Measurements from ENCODE around the gene LAMTOR1. TPM values are rescaled to one million over a fixed set of nuclear protein-coding genes. Genes with fewer than 3 reads are reported as not detected.

Gene LAMTOR1
- total RNA-seq, 1 experiment from 2014 or later, result 160 TPM

DNA sequence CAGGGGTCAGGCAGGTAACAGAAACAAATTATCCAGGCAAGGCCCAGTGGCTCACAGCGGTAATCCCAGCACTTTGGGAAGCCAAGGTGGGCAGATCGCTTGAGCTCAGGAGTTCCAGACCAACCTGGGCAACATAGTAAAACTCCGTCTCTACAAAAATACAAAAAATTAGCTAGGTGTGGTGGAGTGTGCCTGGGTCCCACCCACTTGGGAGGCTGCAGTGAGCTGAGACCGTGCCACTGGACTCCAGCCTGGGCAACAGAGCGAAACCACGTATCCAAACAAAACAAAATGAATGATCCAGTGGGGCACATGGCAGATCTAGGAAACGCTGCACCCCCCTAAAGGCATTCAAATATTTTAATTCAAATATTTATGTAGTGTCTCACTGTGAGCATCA is 32.6 kb downstream of the LAMTOR1 start:
- Histone ChIP-seq H3K4me3 (ENCODE audit: low read length) (peak overlapping the region; percentile 26; the same call in 1 of the 2 replicates), H3K9me3 (ENCODE audit: low read length) (no peaks in the 10 kb centered on the region)

DNA sequence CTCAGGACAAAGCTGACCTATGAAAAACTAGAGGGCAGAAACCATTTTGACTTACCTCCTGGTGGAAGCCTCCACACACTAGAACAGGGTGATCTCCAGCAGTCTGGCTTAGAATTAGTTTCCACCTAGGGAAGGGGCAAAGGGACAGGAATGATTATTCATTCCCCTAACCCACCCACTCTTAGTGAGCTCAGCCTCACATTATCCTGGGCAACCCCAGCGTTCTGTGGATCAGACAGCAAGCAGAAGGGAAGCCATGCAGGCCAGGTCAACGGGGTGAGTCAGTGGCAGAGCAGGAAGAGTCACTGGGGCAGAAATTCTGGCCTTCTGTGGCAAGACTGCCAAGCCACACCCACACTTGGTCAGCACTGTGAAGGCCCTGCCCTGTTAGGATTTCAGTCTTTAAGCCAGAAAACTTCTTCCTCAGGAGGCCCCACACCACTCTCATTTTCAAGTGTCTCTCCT is 33.3 kb downstream of the LAMTOR1 start:
- ChIA-PET CTCF (no interaction called here), POLR2A (ENCODE audit: unreplicated experiment) (interaction anchor here (0.8 kb wide), 1 partner anchor 29 kb away, joined by 4 read pairs; no protein-coding TSS in a partner anchor)
- BruUV-seq (replicated peaks), result no TSS peak
- H3K9me3 ChIP-seq (ENCODE audit: low read length), result no peaks in the 10 kb centered on the region
- intact Hi-C loops (cut with micrococcal nuclease), result no loop called here
- 0 out of 2 replicates have a peak overlapping the region, but pooled peaks have one; percentile 17 for H2AFZ ChIP-seq (ENCODE audit: low read length)
- no peaks in the 10 kb centered on the region for H3K27me3 ChIP-seq (ENCODE audit: low read length)
- no peak for TF ChIP-seq EZH2 (IDR thresholded peaks at IDR 0.05; ENCODE audit: low read length, unreplicated experiment)
- TF ChIP-seq, protein P1, sequence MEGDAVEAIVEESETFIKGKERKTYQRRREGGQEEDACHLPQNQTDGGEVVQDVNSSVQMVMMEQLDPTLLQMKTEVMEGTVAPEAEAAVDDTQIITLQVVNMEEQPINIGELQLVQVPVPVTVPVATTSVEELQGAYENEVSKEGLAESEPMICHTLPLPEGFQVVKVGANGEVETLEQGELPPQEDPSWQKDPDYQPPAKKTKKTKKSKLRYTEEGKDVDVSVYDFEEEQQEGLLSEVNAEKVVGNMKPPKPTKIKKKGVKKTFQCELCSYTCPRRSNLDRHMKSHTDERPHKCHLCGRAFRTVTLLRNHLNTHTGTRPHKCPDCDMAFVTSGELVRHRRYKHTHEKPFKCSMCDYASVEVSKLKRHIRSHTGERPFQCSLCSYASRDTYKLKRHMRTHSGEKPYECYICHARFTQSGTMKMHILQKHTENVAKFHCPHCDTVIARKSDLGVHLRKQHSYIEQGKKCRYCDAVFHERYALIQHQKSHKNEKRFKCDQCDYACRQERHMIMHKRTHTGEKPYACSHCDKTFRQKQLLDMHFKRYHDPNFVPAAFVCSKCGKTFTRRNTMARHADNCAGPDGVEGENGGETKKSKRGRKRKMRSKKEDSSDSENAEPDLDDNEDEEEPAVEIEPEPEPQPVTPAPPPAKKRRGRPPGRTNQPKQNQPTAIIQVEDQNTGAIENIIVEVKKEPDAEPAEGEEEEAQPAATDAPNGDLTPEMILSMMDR (conservative IDR thresholded peaks at IDR 0.05; ENCODE audit: low read depth, low read length), result no peak
- TF ChIP-seq EZH2phosphoT487 (IDR thresholded peaks at IDR 0.05; ENCODE audit: borderline replicate concordance, low read length), result no peak
- peak overlapping the region; percentile 68 for H3K4me2 ChIP-seq (ENCODE audit: low read length)
- H4K20me1 ChIP-seq (ENCODE audit: low read length), result peaks cover 21% of the 10 kb centered on the region; the same call in 1 of the 2 replicates
- no peaks in the 10 kb centered on the region for H3F3A ChIP-seq (ENCODE audit: low read length, unreplicated experiment)
- DNase-seq (peak; percentile 90), ATAC-seq (peak; percentile 94)
- H3K4me1 ChIP-seq (ENCODE audit: insufficient read depth, low read length), result peaks cover 45% of the 10 kb centered on the region
- H3K36me3 ChIP-seq (ENCODE audit: low read depth, low read length), result peaks cover 31% of the 10 kb centered on the region; the same call in 1 of the 2 replicates
- H3K9ac ChIP-seq (ENCODE audit: low read length), result peak overlapping the region; percentile 30; the same call in 1 of the 2 replicates
- H3K4me3 ChIP-seq (ENCODE audit: low read length), result peak overlapping the region; percentile 26; the same call in 1 of the 2 replicates
- H3K79me2 ChIP-seq (ENCODE audit: low read length), result peaks cover 92% of the 10 kb centered on the region
- no peaks in the 10 kb centered on the region for H3K9me2 ChIP-seq (replicated peaks; ENCODE audit: low read length)
- H3K27ac ChIP-seq (ENCODE audit: low read length), result peak overlapping the region; percentile 61

More for the DNA sequence above, 32.6 kb downstream of the LAMTOR1 start:
- H3K4me2 ChIP-seq (ENCODE audit: low read length), result peak overlapping the region; percentile 68
- peaks cover 27% of the 10 kb centered on the region; the same call in 1 of the 2 replicates for H3K36me3 ChIP-seq (ENCODE audit: low read depth, low read length)
- H3K27ac ChIP-seq (ENCODE audit: low read length), result peak overlapping the region; percentile 61
- TF ChIP-seq, protein P1 (conservative IDR thresholded peaks at IDR 0.05; ENCODE audit: low read depth, low read length), result no peak
- TF ChIP-seq EZH2phosphoT487 (IDR thresholded peaks at IDR 0.05; ENCODE audit: borderline replicate concordance, low read length), result no peak
- no peak for TF ChIP-seq EZH2 (IDR thresholded peaks at IDR 0.05; ENCODE audit: low read length, unreplicated experiment)
- no peaks in the 10 kb centered on the region for H3K27me3 ChIP-seq (ENCODE audit: low read length)
- ATAC-seq, result no peak
- H3K9ac ChIP-seq (ENCODE audit: low read length), result peak overlapping the region; percentile 30; the same call in 1 of the 2 replicates
- H3F3A ChIP-seq (ENCODE audit: low read length, unreplicated experiment), result no peaks in the 10 kb centered on the region
- no peak for DNase-seq
- ChIA-PET POLR2A (ENCODE audit: unreplicated experiment) (no interaction called here), CTCF (no interaction called here)
- H3K9me2 ChIP-seq (replicated peaks; ENCODE audit: low read length), result no peaks in the 10 kb centered on the region
- intact Hi-C loops (cut with micrococcal nuclease), result no loop called here
- peaks cover 21% of the 10 kb centered on the region; the same call in 1 of the 2 replicates for H4K20me1 ChIP-seq (ENCODE audit: low read length)
- H3K4me1 ChIP-seq (ENCODE audit: insufficient read depth, low read length), result peaks cover 45% of the 10 kb centered on the region
- no peak overlapping the region for H2AFZ ChIP-seq (ENCODE audit: low read length)
- no TSS peak for BruUV-seq (replicated peaks)
- peaks cover 93% of the 10 kb centered on the region for H3K79me2 ChIP-seq (ENCODE audit: low read length)

DNA sequence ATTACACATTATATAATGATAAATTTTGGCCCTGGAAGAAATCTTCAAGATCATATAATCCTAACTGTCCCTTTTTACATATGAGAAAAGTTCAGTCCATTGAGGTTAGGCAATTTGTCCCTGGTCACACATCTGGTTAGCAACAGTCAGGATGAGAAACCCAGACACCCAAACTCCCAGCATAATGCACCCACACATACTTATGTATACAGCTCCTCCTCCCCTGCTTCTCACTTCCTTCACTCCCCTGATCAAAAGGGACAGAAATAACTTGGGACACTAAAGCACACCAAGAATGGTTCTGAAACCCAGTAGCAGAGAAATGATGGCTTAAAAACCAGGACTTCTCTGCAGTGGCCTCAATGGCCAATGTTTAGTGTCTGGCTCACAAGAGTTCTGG is 33.9 kb downstream of the LAMTOR1 start:
- DNase-seq, result no peak
- Histone ChIP-seq H3K4me2 (ENCODE audit: low read length) (peak overlapping the region; percentile 68), H3K36me3 (ENCODE audit: low read depth, low read length) (peaks cover 31% of the 10 kb centered on the region; the same call in 1 of the 2 replicates), H4K20me1 (ENCODE audit: low read length) (peaks cover 21% of the 10 kb centered on the region; the same call in 1 of the 2 replicates), H3K27me3 (ENCODE audit: low read length) (no peaks in the 10 kb centered on the region), H3K9me3 (ENCODE audit: low read length) (no peaks in the 10 kb centered on the region), H3K4me1 (ENCODE audit: insufficient read depth, low read length) (peaks cover 45% of the 10 kb centered on the region), H3F3A (ENCODE audit: low read length, unreplicated experiment) (no peaks in the 10 kb centered on the region), H2AFZ (ENCODE audit: low read length) (0 out of 2 replicates have a peak overlapping the region, but pooled peaks have one; percentile 17), H3K4me3 (ENCODE audit: low read length) (no peak overlapping the region), H3K27ac (ENCODE audit: low read length) (peak overlapping the region; percentile 61), H3K79me2 (ENCODE audit: low read length) (peaks cover 90% of the 10 kb centered on the region), H3K9ac (ENCODE audit: low read length) (no peak overlapping the region), H3K9me2 (replicated peaks; ENCODE audit: low read length) (no peaks in the 10 kb centered on the region)
- CTCF ChIA-PET, result no interaction called here
- ATAC-seq, result no peak
- no peak for TF ChIP-seq EZH2 (IDR thresholded peaks at IDR 0.05; ENCODE audit: low read length, unreplicated experiment)
- no TSS peak for BruUV-seq (replicated peaks)
- POLR2A ChIA-PET (ENCODE audit: unreplicated experiment), result interaction anchor here (0.8 kb wide), 1 partner anchor 29 kb away, joined by 4 read pairs; no protein-coding TSS in a partner anchor
- intact Hi-C loops (cut with micrococcal nuclease), result no loop called here
